Lower leg skin (tissue), 4 donors: Measurements from ENCODE around the gene PPP2R5C. TPM values are rescaled to one million over a fixed set of nuclear protein-coding genes. Genes with fewer than 3 reads are reported as not detected.

ENCODE experiments used
- DNase-seq, 2 donors: peaks; one replicate each; pipeline ENCODE4 v3.0.0-alpha.2; 2019; ENCODE audit warnings: low spot score in 2 of 2
- H3K4me3 ChIP-seq: fragments of 200-600 bp; sonication (generic); 2 replicates; pipeline ENCODE4 v1.5.1; 2017; ENCODE audit warnings: mild to moderate bottlenecking, low read depth; ENCODE audit not compliant: poor library complexity, severe bottlenecking
- CTCF ChIP-seq, 3 donors: fragments of 450-650 bp; IDR thresholded peaks; one replicate each; pipeline ENCODE4 v1.5.1; 2016; ENCODE audit warnings: antibody characterized with exemption in 3 of 3, mild to moderate bottlenecking in 3 of 3, moderate library complexity in 2 of 3
- POLR2A ChIP-seq, 2 donors: fragments of 450-650 bp; IDR thresholded peaks; one replicate each; pipeline ENCODE4 v1.6.1; 2016 to 2017; ENCODE audit warnings: antibody characterized with exemption in 2 of 2, mild to moderate bottlenecking in 1 of 2, moderate library complexity in 1 of 2
- WGBS, 2 donors: methylation state at CpG; one replicate each; pipeline ENCODE4 v1.1.5; 2018; 5-methylcytosine and 5-hydroxymethylcytosine counted together
- intact Hi-C: fragments of 100-400 bp; cut with DNase I; formaldehyde crosslinking; loops from one replicate; pipeline ENCODE4 v1.15.0; 2023; ENCODE audit warnings: low total_unique reads
- total RNA-seq, 4 donors: library from RNA; depleted of rRNA; stranded (reverse); fragments of >200 nt; gene quantifications; one replicate each; pipeline ENCODE4 v1.1.0, GENCODE V29; 2016

PPP2R5C gene
- total RNA-seq, 4 donors from 2014 or later: 74.6 to 89.9 (median 80.3) TPM

- intact Hi-C loops: no loop called here
- TF ChIP-seq POLR2A (IDR thresholded peaks at IDR 0.05): no peak
- TF ChIP-seq CTCF (IDR thresholded peaks at IDR 0.05): no peak
- WGBS, 2 donors: 81 to 85% methylated on average over 3 of the region's 3 CpGs
- no peak for DNase-seq
- no peak overlapping the region for H3K4me3 ChIP-seq
These were observed 81.5 kb downstream of the PPP2R5C start for GRCh38 chr14:101843038-101843437.

DNA sequence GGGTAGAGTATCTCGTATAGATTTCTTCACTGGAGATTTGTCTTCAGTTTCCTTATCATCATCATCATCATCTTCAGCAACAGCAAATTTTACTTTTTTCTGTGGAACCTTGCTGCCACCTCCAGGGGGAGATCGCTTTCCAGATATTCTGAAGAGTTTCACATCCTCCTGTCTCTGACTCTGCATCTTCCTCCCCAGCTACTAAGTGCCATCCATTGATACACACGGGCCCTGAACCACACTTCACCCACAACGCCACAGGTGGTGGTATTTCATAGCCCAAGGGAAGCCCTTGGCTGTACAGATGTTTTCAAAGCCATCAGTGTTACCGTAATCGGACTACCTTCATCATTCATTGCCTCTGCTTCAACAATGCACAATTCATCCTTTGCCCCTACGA, 82.2 kb downstream of the PPP2R5C start:
- intact Hi-C loops: no loop called here
- no peak overlapping the region for H3K4me3 ChIP-seq

DNA sequence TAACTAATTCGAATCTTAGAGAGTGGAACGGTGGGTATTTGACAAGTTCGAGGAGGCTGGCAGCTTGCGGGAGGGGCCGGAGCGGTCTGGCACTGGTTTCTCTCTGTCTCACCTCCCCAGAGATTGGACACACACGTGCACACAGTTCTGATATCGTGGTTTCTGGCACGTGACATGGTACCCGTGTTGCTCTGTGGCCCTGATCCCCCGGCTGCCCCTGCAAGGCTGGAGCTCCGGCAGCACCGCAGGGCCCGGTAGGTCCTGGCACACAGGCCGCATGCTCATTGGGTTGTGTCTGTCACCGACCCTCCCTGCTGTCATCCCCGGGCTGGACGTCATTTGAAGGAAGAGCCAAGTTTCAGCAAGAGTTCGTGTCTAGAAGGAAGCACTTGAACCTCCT, 82.7 kb downstream of the PPP2R5C start:
- intact Hi-C loops: no loop called here
- H3K4me3 ChIP-seq: no peak overlapping the region
- no peak for DNase-seq

More for the DNA sequence above, 82.2 kb downstream of the PPP2R5C start:
- 66 to 80% methylated on average over 7 of the region's 7 CpGs for WGBS, 2 donors
- TF ChIP-seq CTCF (IDR thresholded peaks at IDR 0.05) (no peak), POLR2A (IDR thresholded peaks at IDR 0.05) (no peak)
- DNase-seq: no peak

DNA sequence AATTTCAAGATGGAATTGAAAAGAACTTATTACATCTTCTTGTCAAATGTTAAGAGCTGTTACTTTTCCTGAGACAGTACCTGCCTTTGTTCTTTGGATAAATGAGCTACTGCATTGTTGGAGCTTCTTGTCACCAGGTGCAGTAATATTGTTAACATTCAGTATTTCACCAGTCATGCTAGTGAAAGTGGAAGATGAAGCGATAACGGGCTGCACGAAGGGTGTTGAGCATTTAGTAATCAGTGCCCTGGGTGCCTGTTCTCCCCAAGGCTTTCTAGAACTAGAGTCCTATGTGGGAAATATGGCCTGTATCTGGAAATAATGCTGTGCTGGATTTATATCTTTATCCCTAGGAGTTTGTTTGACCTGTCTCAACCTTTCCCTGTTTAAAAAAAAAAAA, 83.2 kb downstream of the PPP2R5C start:
- intact Hi-C loops: no loop called here
- WGBS, 2 donors: 85% methylated on average over 3 of the region's 3 CpGs

More for the DNA sequence above, 82.7 kb downstream of the PPP2R5C start:
- TF ChIP-seq POLR2A (IDR thresholded peaks at IDR 0.05) (no peak), CTCF (IDR thresholded peaks at IDR 0.05) (no peak)
- 81 to 82% methylated on average over 19 of the region's 19 CpGs for WGBS, 2 donors

GRCh38 chr14:101845496-101845895, 84.0 kb downstream of the PPP2R5C start:
- TF ChIP-seq POLR2A (IDR thresholded peaks at IDR 0.05): no peak
- H3K4me3 ChIP-seq: no peak overlapping the region
- DNase-seq: no peak
- intact Hi-C loops: no loop called here
- 64 to 68% methylated on average over 2 of the region's 2 CpGs for WGBS, 2 donors

More for the DNA sequence above, 83.2 kb downstream of the PPP2R5C start:
- no peak for DNase-seq
- no peak overlapping the region for H3K4me3 ChIP-seq
- TF ChIP-seq POLR2A (IDR thresholded peaks at IDR 0.05) (no peak), CTCF (IDR thresholded peaks at IDR 0.05) (no peak)

GRCh38 chr14:101845896-101846295, 84.4 kb downstream of the PPP2R5C start:
- TF ChIP-seq POLR2A (IDR thresholded peaks at IDR 0.05) (no peak), CTCF (IDR thresholded peaks at IDR 0.05) (no peak)
- intact Hi-C loops: no loop called here
- WGBS, 2 donors: 70 to 76% methylated on average over 10 of the region's 10 CpGs
- DNase-seq: no peak
- no peak overlapping the region for H3K4me3 ChIP-seq
